Testis (tissue), 2 donors: ENCODE measurements around the gene TBC1D10B.

Experiments
- CTCF ChIP-seq, 3 experiments: fragments of 450-650 bp in 2 of 3; fragments of 200-600 bp in 1 of 3; sonication (generic) in 1 of 3; IDR thresholded peaks; one replicate each; pipeline ENCODE4 v1.5.1; 2016 to 2019; ENCODE audit warnings: antibody characterized with exemption in 3 of 3, mild to moderate bottlenecking in 2 of 3, moderate library complexity in 1 of 3
- POLR2A ChIP-seq: fragments of 450-650 bp; IDR thresholded peaks from one replicate; pipeline ENCODE4 v1.6.1; 2017; ENCODE audit warnings: antibody characterized with exemption, mild to moderate bottlenecking, moderate library complexity

DNA sequence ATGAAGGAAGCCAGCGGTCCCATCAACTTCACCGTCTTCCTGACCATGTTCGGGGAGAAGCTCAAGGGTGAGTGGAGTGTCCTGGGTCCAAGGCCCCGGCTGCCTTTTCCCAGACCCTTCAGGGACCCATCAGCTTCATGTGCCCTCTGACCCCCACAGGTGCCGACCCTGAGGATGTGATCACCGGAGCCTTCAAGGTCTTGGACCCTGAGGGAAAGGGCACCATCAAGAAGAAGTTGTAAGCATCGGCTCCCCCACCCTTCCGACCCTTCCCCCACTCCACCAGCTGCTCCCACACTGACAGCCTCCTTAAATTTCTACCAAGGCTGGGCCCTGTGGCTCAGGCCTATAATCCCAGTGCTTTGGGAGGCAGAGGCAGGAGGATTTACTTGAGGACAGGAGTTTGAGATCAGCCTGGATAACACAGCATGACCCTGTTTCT is 6.2 kb upstream of the TBC1D10B start:
- TF ChIP-seq CTCF (IDR thresholded peaks at IDR 0.05) (no peak), POLR2A (no peak)
